ENCODE data around the gene FNDC11. TPM values are rescaled to one million over a fixed set of nuclear protein-coding genes. Genes with fewer than 3 reads are reported as not detected.
"Not testable (repeated sequence)": the region's sequence is repeated elsewhere in the genome, so short reads cannot be mapped to it uniquely, and the experiment has no call there.

Gene FNDC11
- polyA plus RNA-seq, 2 of the 4 experiments (the other 2 are of a cell fraction): 0.14 to 0.18 TPM

DNA sequence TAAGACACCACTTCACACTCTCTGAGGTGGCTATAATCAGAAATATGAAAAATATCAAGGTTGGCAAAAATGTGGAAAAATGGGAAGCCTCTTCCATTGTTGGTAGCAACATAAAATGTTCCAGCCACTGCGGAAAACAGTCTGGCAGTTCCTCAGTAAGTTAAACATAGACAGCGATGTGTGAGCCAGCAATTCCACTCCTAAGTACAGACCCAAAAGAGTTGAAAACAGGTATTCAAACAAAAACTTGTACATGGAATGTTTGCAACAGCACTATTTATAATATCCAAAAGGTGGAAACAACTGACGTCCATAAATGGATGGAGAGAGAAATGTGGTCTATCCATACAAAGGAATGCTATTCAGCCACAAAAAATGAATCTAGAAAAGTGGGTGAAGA is 40.8 kb upstream of the FNDC11 start:
- FAIRE-seq (no peak), ATAC-seq (no peak), DNase-seq (ENCODE audit: low read depth in 1 of 2, low spot score in 1 of 2) (no peak)
- Histone ChIP-seq H3K4me2 (no peak overlapping the region), H3K4me1 (no peaks in the 10 kb centered on the region), H3K4me3 (no peak overlapping the region), H3K27ac (no peak overlapping the region), H3K9me3 (0 out of 3 replicates have a peak, but pooled peaks cover 3% of the 10 kb centered on the region)
- WGBS (ENCODE audit: missing lambda C conversion rate): 62% methylated on average over 3 of the region's 3 CpGs
- no peak for TF ChIP-seq ATOH8 (CRISPR knock-in tag; IDR thresholded peaks at IDR 0.05; ENCODE audit: low read depth)
- no peak for TF ChIP-seq NPAS2 (CRISPR knock-in tag; IDR thresholded peaks at IDR 0.05; ENCODE audit: borderline replicate concordance)
- TF ChIP-seq TP53 (CRISPR knock-in tag; IDR thresholded peaks at IDR 0.05): no peak
- no peak for TF ChIP-seq POLR2A (IDR thresholded peaks at IDR 0.05; ENCODE audit: low read length)
- TF ChIP-seq RARB (CRISPR knock-in tag; IDR thresholded peaks at IDR 0.05): no peak
- TF ChIP-seq CBX2 (IDR thresholded peaks at IDR 0.05; ENCODE audit: borderline replicate concordance, low read depth): no peak
- TF ChIP-seq ZC3H11A (IDR thresholded peaks at IDR 0.05): no peak
- no peak for TF ChIP-seq HOXB13 (CRISPR knock-in tag; IDR thresholded peaks at IDR 0.05; ENCODE audit: low read depth)
- no peak for TF ChIP-seq EP300 (IDR thresholded peaks at IDR 0.05)
- TF ChIP-seq EHMT2 (IDR thresholded peaks at IDR 0.05; ENCODE audit: low read depth): no peak
- no peak for TF ChIP-seq SREBF2 (IDR thresholded peaks at IDR 0.05)
- no peak for TF ChIP-seq JUNB (IDR thresholded peaks at IDR 0.05)
- no peak for TF ChIP-seq KDM1A (IDR thresholded peaks at IDR 0.05; ENCODE audit: low read depth)
- no peak for TF ChIP-seq MYC (IDR thresholded peaks at IDR 0.05; ENCODE audit: borderline replicate concordance, low read length)
- no peak for TF ChIP-seq SMC3 (IDR thresholded peaks at IDR 0.05)
- CTCF ChIA-PET: no interaction called here
- POLR2A ChIA-PET: no interaction called here

DNA sequence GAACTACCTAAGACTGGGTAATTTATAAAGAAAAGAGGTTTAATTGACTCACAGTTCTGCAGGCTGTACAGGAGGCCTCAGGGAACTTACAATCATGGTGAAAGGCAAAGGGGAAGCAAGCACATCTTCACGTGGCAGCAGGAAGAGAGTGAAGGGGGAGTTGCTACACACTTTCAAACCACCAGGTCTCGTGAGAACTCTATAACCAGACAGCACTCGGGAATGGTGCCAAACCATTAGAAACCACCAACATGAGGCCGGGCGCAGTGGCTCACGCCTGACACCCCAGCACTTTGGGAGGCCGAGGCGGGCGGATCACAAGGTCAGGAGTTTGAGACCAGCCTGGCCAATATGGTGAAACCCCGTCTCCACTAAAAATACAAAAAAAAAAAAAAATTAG is 39.4 kb upstream of the FNDC11 start:
- H3K4me2 ChIP-seq; H3K9me3 ChIP-seq; DNase-seq (ENCODE audit: low read depth in 1 of 2, low spot score in 1 of 2); H3K4me1 ChIP-seq; ATAC-seq; FAIRE-seq; POLR2A ChIA-PET; H3K4me3 ChIP-seq; H3K27ac ChIP-seq: not testable (repeated sequence)
- CTCF ChIA-PET: interaction anchor here (0.6 to 2.5 kb wide), 2 partner anchors 18 to 627 kb away, joined by 4 to 11 read pairs; no protein-coding TSS in a partner anchor
- 65% methylated on average over 10 of the region's 10 CpGs for WGBS (ENCODE audit: missing lambda C conversion rate)

DNA sequence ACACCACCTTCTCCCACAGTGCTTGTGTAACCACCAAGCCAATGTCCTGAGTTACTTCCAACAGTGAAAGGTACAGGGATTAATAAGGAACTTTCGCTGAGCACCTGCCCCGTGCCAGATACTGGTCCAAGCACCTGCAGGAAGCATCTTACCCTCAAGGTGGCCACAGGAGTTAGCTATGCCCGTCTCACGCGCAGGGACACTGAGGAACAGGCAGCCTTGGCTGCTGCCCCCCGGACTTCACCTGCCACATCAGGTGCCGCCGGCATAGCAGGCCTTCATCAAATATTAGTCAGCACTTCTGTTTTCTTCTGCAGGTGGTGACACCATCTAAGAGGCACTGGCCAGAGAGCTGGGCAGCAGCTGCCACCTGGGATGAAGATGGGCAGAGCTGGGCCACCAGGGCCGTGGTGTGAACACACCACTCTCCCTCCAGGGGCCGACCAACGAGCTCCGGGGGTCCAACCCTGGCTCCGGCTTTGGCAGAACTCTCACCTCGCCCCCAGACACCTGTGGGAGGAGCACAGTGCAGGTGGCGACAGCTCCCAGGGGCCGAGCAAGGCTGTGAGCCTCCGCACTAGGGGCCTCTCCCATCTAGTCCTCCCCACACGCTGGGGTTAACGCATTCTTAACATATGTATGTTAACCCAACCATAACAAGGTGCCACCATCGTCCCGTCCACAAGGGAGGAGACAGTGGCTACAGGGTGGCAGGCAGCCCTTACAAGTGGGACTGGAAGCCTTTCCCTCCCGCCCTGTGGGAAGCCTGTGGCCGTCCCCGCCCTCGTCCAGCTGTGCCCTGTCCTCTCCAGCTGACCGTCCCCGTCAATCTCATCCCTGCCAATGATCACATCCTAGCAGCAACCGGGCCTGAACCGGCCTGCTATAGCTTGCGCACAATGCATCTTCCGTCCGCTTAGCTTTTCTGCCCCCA is 36.3 kb upstream of the FNDC11 start:
- ChIA-PET CTCF (interaction anchor here (1.0 to 6.8 kb wide), 4 partner anchors 9 to 75 kb away, joined by 3 to 75 read pairs (median 6); partner anchors contain the start of gene EEF1A2), POLR2A (interaction anchor here (0.5 kb wide), 1 partner anchor 9 kb away, joined by 3 read pairs; no protein-coding TSS in a partner anchor)
- 87% methylated on average over 25 of the region's 32 CpGs for WGBS (ENCODE audit: missing lambda C conversion rate)
- ATAC-seq: no peak
- Histone ChIP-seq H3K27ac (no peak overlapping the region), H3K9me3 (peaks cover 3% of the 10 kb centered on the region; the same call in 1 of the 3 replicates), H3K4me1 (peaks cover 10% of the 10 kb centered on the region; the same call in 2 of the 3 replicates), H3K4me2 (no peak overlapping the region), H3K4me3 (no peak overlapping the region)
- no peak for FAIRE-seq
- DNase-seq (ENCODE audit: low read depth in 1 of 2, low spot score in 1 of 2): no peak
- no peak for TF ChIP-seq FOXS1 (CRISPR knock-in tag; IDR thresholded peaks at IDR 0.05)
- no peak for TF ChIP-seq RAD21 (conservative IDR thresholded peaks at IDR 0.05 in 1 of 2, IDR thresholded peaks at IDR 0.05 in 1 of 2)
- no peak for TF ChIP-seq GATA3 (IDR thresholded peaks at IDR 0.05; ENCODE audit: borderline replicate concordance)
- no peak for TF ChIP-seq MAZ (IDR thresholded peaks at IDR 0.05; ENCODE audit: borderline replicate concordance, low read depth, low read length)
- no peak for TF ChIP-seq FOSB (CRISPR knock-in tag; IDR thresholded peaks at IDR 0.05)
- no peak for TF ChIP-seq CHD2 (IDR thresholded peaks at IDR 0.05; ENCODE audit: low read length, partially characterized antibody)
- no peak for TF ChIP-seq HOXA7 (CRISPR knock-in tag; IDR thresholded peaks at IDR 0.05)
- no peak for TF ChIP-seq ZC3H11A (IDR thresholded peaks at IDR 0.05)
- no peak for TF ChIP-seq EP300 (IDR thresholded peaks at IDR 0.05)
- no peak for TF ChIP-seq EHMT2 (IDR thresholded peaks at IDR 0.05; ENCODE audit: low read depth)
